HEK293 (cell line): Measurements from ENCODE around the gene SELPLG.
A peak's percentile ranks its signal among the peaks of the same experiment; 100 is the strongest.

ENCODE experiments used
- CTCF ChIA-PET: fragments of 350-600 bp; formaldehyde crosslinking; extraction: SDS; loops from one replicate; lab custom pipeline; 2021; ENCODE audit warnings: antibody characterized with exemption; lab: Yijun Ruan, JAX
- POLR2A ChIA-PET: fragments of 300-600 bp; formaldehyde crosslinking; extraction: SDS; loops from one replicate; lab custom pipeline; 2020; ENCODE audit warnings: antibody characterized with exemption, inconsistent platforms; lab: Yijun Ruan, JAX
- H3K27ac ChIP-seq: fragments of 200-500 bp; sonication (Bioruptor generic); 2 replicates; pipeline ENCODE4 v1.5.1; 2014; ENCODE audit warnings: low read depth, low read length, control low read depth, inconsistent platforms; ENCODE audit errors: extremely low read depth
- H3K36me3 ChIP-seq, 2 experiments: fragments of 200-500 bp in 1 of 2; sonication (Bioruptor generic) in 1 of 2; 1 replicate in 1 of 2; 2 replicates in 1 of 2; pipeline ENCODE4 v1.5.1; 2014 to 2017; ENCODE audit warnings: inconsistent platforms in 2 of 2, low read length in 2 of 2; ENCODE audit not compliant: control insufficient read depth in 2 of 2, insufficient read depth in 1 of 2
- H3K4me1 ChIP-seq: fragments of 200-500 bp; sonication (Bioruptor generic); 2 replicates; pipeline ENCODE4 v1.5.1; 2014; ENCODE audit warnings: mild to moderate bottlenecking, low read length, inconsistent platforms; ENCODE audit not compliant: control insufficient read depth, insufficient read depth
- H3K4me3 ChIP-seq: 2 replicates; pipeline ENCODE4 v1.5.1; 2011; ENCODE audit warnings: low read depth, mild to moderate bottlenecking, control low read depth, low read length, moderate library complexity
- H3K9me3 ChIP-seq: fragments of 200-500 bp; sonication (Bioruptor generic); 2 replicates; pipeline ENCODE4 v1.5.1; 2014; ENCODE audit warnings: low read depth, low read length, inconsistent platforms; ENCODE audit not compliant: control insufficient read depth, insufficient read depth
- BCL11A ChIP-seq: fragments of 450-650 bp; formaldehyde crosslinking; IDR thresholded peaks from 2 replicates; pipeline ENCODE4 v1.5.1; 2016; ENCODE audit warnings: low read depth, missing biosample characterization, missing genetic modification characterization
- GFI1B ChIP-seq: fragments of 450-650 bp; formaldehyde crosslinking; IDR thresholded peaks from 2 replicates; pipeline ENCODE4 v1.5.1; 2016; ENCODE audit warnings: missing biosample characterization, missing genetic modification characterization
- GLIS2 ChIP-seq: fragments of 450-650 bp; formaldehyde crosslinking; IDR thresholded peaks from 2 replicates; pipeline ENCODE4 v1.5.1; 2016; ENCODE audit warnings: missing biosample characterization, missing genetic modification characterization
- KLF7 ChIP-seq: fragments of 450-650 bp; formaldehyde crosslinking; IDR thresholded peaks from 2 replicates; pipeline ENCODE4 v1.5.1; 2016; ENCODE audit warnings: missing biosample characterization, missing genetic modification characterization, borderline replicate concordance
- KLF8 ChIP-seq: fragments of 450-650 bp; formaldehyde crosslinking; IDR thresholded peaks from 2 replicates; pipeline ENCODE4 v1.5.1; 2016; ENCODE audit warnings: missing biosample characterization, missing genetic modification characterization
- SP2 ChIP-seq: fragments of 450-650 bp; formaldehyde crosslinking; IDR thresholded peaks from 2 replicates; pipeline ENCODE4 v1.5.1; 2016; ENCODE audit warnings: missing biosample characterization, missing genetic modification characterization
- TRIM28 ChIP-seq: IDR thresholded peaks from 2 replicates; pipeline ENCODE4 v1.6.1; 2011; ENCODE audit warnings: low read length, control low read depth, borderline replicate concordance
- ZNF10 ChIP-seq: fragments of 450-650 bp; formaldehyde crosslinking; IDR thresholded peaks from 2 replicates; pipeline ENCODE4 v1.5.1; 2017; ENCODE audit warnings: missing biosample characterization, missing genetic modification characterization
- ZNF121 ChIP-seq: fragments of 450-650 bp; formaldehyde crosslinking; IDR thresholded peaks from 2 replicates; pipeline ENCODE4 v1.5.1; 2016; ENCODE audit warnings: missing biosample characterization, missing genetic modification characterization
- ZNF169 ChIP-seq: fragments of 450-650 bp; formaldehyde crosslinking; IDR thresholded peaks from 2 replicates; pipeline ENCODE4 v1.5.1; 2016; ENCODE audit warnings: missing biosample characterization, missing genetic modification characterization
- ZNF184 ChIP-seq: fragments of 450-650 bp; IDR thresholded peaks from 2 replicates; pipeline ENCODE4 v1.5.1; 2018; ENCODE audit warnings: missing biosample characterization, mild to moderate bottlenecking, missing genetic modification characterization
- ZNF2 ChIP-seq: fragments of 450-650 bp; formaldehyde crosslinking; IDR thresholded peaks from 2 replicates; pipeline ENCODE4 v1.5.1; 2016; ENCODE audit warnings: missing biosample characterization, missing genetic modification characterization
- ZNF214 ChIP-seq: fragments of 450-650 bp; formaldehyde crosslinking; IDR thresholded peaks from 2 replicates; pipeline ENCODE4 v1.5.1; 2017; ENCODE audit warnings: missing biosample characterization, mild to moderate bottlenecking, missing genetic modification characterization, borderline replicate concordance
- ZNF239 ChIP-seq: fragments of 450-650 bp; formaldehyde crosslinking; IDR thresholded peaks from 2 replicates; pipeline ENCODE4 v1.5.1; 2016; ENCODE audit warnings: missing biosample characterization, missing genetic modification characterization
- ZNF302 ChIP-seq: fragments of 450-650 bp; formaldehyde crosslinking; IDR thresholded peaks from 2 replicates; pipeline ENCODE4 v1.5.1; 2016; ENCODE audit warnings: missing biosample characterization, missing genetic modification characterization, low read depth
- ZNF324 ChIP-seq: fragments of 450-650 bp; formaldehyde crosslinking; IDR thresholded peaks from 2 replicates; pipeline ENCODE4 v1.5.1; 2016; ENCODE audit warnings: missing biosample characterization, missing genetic modification characterization
- ZNF341 ChIP-seq: fragments of 450-650 bp; formaldehyde crosslinking; IDR thresholded peaks from 2 replicates; pipeline ENCODE4; 2016; ENCODE audit warnings: low read depth, missing biosample characterization, missing genetic modification characterization
- ZNF398 ChIP-seq: fragments of 450-650 bp; formaldehyde crosslinking; IDR thresholded peaks from 2 replicates; pipeline ENCODE4 v1.5.1; 2017; ENCODE audit warnings: missing biosample characterization, missing genetic modification characterization
- ZNF473 ChIP-seq: fragments of 450-650 bp; formaldehyde crosslinking; IDR thresholded peaks from 2 replicates; pipeline ENCODE4 v1.5.1; 2017; ENCODE audit warnings: missing biosample characterization, missing genetic modification characterization
- ZNF48 ChIP-seq: fragments of 450-650 bp; formaldehyde crosslinking; IDR thresholded peaks from 2 replicates; pipeline ENCODE4 v1.5.1; 2016; ENCODE audit warnings: missing biosample characterization, missing genetic modification characterization
- ZNF501 ChIP-seq: fragments of 450-650 bp; formaldehyde crosslinking; IDR thresholded peaks from 2 replicates; pipeline ENCODE4 v1.5.1; 2016; ENCODE audit warnings: missing biosample characterization, missing genetic modification characterization
- ZNF510 ChIP-seq: fragments of 450-650 bp; formaldehyde crosslinking; IDR thresholded peaks from 2 replicates; pipeline ENCODE4 v1.5.1; 2018; ENCODE audit warnings: mild to moderate bottlenecking, missing genetic modification characterization, missing biosample characterization; ENCODE audit not compliant: insufficient replicate concordance
- ZNF518A ChIP-seq: fragments of 450-650 bp; formaldehyde crosslinking; conservative IDR thresholded peaks from 2 replicates; pipeline ENCODE4 v1.5.1; 2016; ENCODE audit warnings: low read depth, missing biosample characterization, missing genetic modification characterization
- ZNF544 ChIP-seq: fragments of 450-650 bp; formaldehyde crosslinking; IDR thresholded peaks from 2 replicates; pipeline ENCODE4 v1.5.0; 2017; ENCODE audit warnings: missing biosample characterization, missing genetic modification characterization
- ZNF560 ChIP-seq: fragments of 450-650 bp; formaldehyde crosslinking; IDR thresholded peaks from 2 replicates; pipeline ENCODE4 v1.5.1; 2017; ENCODE audit warnings: missing biosample characterization, missing genetic modification characterization, borderline replicate concordance
- ZNF561 ChIP-seq: fragments of 450-650 bp; IDR thresholded peaks from 2 replicates; pipeline ENCODE4 v1.5.1; 2018; ENCODE audit warnings: missing biosample characterization, missing genetic modification characterization, borderline replicate concordance
- ZNF585B ChIP-seq: fragments of 450-650 bp; formaldehyde crosslinking; IDR thresholded peaks from 2 replicates; pipeline ENCODE4 v1.5.1; 2016; ENCODE audit warnings: missing biosample characterization, missing genetic modification characterization
- ZNF670 ChIP-seq: fragments of 450-650 bp; formaldehyde crosslinking; IDR thresholded peaks from 2 replicates; pipeline ENCODE4 v1.5.1; 2016; ENCODE audit warnings: missing biosample characterization, missing genetic modification characterization, low read depth
- ZNF768 ChIP-seq: fragments of 450-650 bp; formaldehyde crosslinking; IDR thresholded peaks from 2 replicates; pipeline ENCODE4 v1.5.1; 2018; ENCODE audit warnings: missing biosample characterization, mild to moderate bottlenecking, missing genetic modification characterization
- ZNF785 ChIP-seq: fragments of 450-650 bp; formaldehyde crosslinking; IDR thresholded peaks from 2 replicates; pipeline ENCODE4 v1.5.1; 2016; ENCODE audit warnings: missing biosample characterization, missing genetic modification characterization
- ZNF837 ChIP-seq: fragments of 450-650 bp; formaldehyde crosslinking; IDR thresholded peaks from 2 replicates; pipeline ENCODE4 v1.5.1; 2016; ENCODE audit warnings: missing biosample characterization, missing genetic modification characterization

The SELPLG gene

GRCh38 chr12:108613548-108613947 is 20.1 kb downstream of the SELPLG start:
- TF ChIP-seq ZNF473 (tag by site-specific recombination) (no peak), ZNF785 (tag by site-specific recombination) (no peak), ZNF560 (tag by site-specific recombination) (no peak), TRIM28 (no peak), ZNF398 (tag by site-specific recombination) (no peak), ZNF184 (tag by site-specific recombination) (no peak), ZNF585B (tag by site-specific recombination) (no peak), ZNF341 (tag by site-specific recombination) (no peak), ZNF518A (tag by site-specific recombination) (no peak), GFI1B (tag by site-specific recombination) (no peak), KLF7 (tag by site-specific recombination) (no peak), ZNF169 (tag by site-specific recombination) (no peak), ZNF510 (tag by site-specific recombination) (no peak), ZNF501 (no peak), ZNF239 (no peak), ZNF324 (tag by site-specific recombination) (no peak), KLF8 (tag by site-specific recombination) (no peak)
- no peaks in the 10 kb centered on the region for H3K9me3 ChIP-seq
- H3K27ac ChIP-seq = no peak overlapping the region
- no peaks in the 10 kb centered on the region for H3K4me1 ChIP-seq
- no peak overlapping the region for H3K4me3 ChIP-seq
- H3K36me3 ChIP-seq = no peaks in the 10 kb centered on the region
- CTCF ChIA-PET = interaction anchor here (2.7 kb wide), 1 partner anchor 189 kb away, joined by 8 read pairs; no protein-coding TSS in a partner anchor
- POLR2A ChIA-PET = interaction anchor here (0.6 kb wide), 1 partner anchor 16 kb away, joined by 3 read pairs; the partner anchor contains the start of gene TMEM119

- Histone ChIP-seq H3K4me3 (no peak overlapping the region), H3K27ac (no peak overlapping the region), H3K9me3 (no peaks in the 10 kb centered on the region), H3K4me1 (no peaks in the 10 kb centered on the region), H3K36me3 (no peaks in the 10 kb centered on the region)
- ChIA-PET CTCF (interaction anchor here (0.6 to 2.7 kb wide), 7 partner anchors 27 to 382 kb away, joined by 3 to 8 read pairs (median 3); no protein-coding TSS in a partner anchor), POLR2A (no interaction called here)
- no peak for TF ChIP-seq ZNF837 (tag by site-specific recombination)
- no peak for TF ChIP-seq ZNF10
- no peak for TF ChIP-seq ZNF561
- no peak for TF ChIP-seq ZNF121 (tag by site-specific recombination)
- no peak for TF ChIP-seq ZNF2 (tag by site-specific recombination)
- no peak for TF ChIP-seq ZNF214 (tag by site-specific recombination)
- no peak for TF ChIP-seq BCL11A
- no peak for TF ChIP-seq ZNF670 (tag by site-specific recombination)
- no peak for TF ChIP-seq ZNF544 (tag by site-specific recombination)
- peak; percentile 19; the same call in 1 of the 2 replicates for TF ChIP-seq SP2 (tag by site-specific recombination)
- TF ChIP-seq ZNF48 (tag by site-specific recombination) = no peak
- no peak for TF ChIP-seq GLIS2
- no peak for TF ChIP-seq ZNF302 (tag by site-specific recombination)
- TF ChIP-seq ZNF768 = no peak
Measured at GRCh38 chr12:108612788-108613282, 20.9 kb downstream of the SELPLG start.
